GM13977 (cell line): Measurements from ENCODE around the gene NECAB2.

Source experiments
- DNase-seq: peaks from one replicate; pipeline ENCODE4 v3.0.0; 2012; ENCODE audit warnings: low spot score
- in situ Hi-C: fragments of 300-500 bp; cut with MboI; formaldehyde crosslinking; loops from one replicate; pipeline ENCODE4 v1.12.0; 2022; ENCODE audit warnings: low sequenced_read_pairs, low pct_unique_long_range_greater_than_20kb, mixed read lengths, inconsistent platforms; ENCODE audit not compliant: unreplicated experiment
- TF ChIP-seq, protein P1 (sequence below): IDR thresholded peaks from 2 replicates; pipeline ENCODE4 v1.5.1; 2012; ENCODE audit warnings: mild to moderate bottlenecking, control low read depth; ENCODE audit not compliant: insufficient read depth; ENCODE audit errors: extremely low read depth, missing control alignments

NECAB2 gene

DNA sequence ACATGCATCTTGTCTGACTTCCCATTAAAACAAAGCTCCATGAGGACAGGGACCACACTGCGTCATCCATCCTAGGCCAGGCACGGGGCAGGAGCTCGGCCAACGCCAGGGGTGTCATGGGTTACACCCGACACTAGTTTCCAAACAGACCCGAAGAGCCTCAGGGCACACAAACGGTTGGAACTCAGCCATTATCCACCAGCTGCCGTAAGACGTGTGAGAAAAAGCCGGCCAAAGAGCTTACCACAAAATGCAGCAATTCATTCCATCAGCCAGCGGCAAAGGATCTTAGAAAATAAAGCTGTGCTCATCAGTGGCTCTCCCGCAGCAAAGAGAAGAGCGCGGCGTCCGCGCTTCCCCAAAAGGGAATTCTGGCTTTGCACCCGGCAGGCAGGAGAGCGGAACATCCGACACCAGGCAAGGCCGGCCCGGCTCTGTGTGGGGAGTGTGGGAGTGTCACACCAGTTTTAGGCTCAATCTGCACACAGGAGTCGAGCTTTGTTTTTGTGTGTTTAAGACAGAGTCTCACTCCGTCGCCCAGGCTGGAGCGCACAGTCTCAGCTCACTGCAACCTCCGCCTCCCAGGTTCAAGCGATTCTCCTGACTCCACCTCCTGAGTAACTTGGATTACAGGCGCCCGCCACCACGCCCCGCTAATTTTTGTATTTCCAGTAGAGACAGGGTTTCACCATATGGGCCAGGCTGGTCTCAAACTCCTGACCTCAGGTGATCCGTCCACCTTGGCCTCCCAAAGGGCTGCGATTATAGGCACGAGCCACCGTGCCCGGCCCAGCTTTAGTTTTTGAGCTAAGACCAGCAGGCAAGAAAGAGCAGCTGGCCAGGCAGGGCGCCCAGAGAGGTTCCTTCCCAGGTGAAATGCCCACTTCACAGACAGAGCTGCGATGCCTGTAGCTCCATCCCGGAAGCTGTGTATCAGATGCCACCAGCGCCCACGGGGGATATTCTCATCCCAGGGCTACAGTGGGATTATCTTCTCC, 73.1 kb downstream of the NECAB2 start:
- in situ Hi-C loops: no loop called here
- TF ChIP-seq, protein P1, sequence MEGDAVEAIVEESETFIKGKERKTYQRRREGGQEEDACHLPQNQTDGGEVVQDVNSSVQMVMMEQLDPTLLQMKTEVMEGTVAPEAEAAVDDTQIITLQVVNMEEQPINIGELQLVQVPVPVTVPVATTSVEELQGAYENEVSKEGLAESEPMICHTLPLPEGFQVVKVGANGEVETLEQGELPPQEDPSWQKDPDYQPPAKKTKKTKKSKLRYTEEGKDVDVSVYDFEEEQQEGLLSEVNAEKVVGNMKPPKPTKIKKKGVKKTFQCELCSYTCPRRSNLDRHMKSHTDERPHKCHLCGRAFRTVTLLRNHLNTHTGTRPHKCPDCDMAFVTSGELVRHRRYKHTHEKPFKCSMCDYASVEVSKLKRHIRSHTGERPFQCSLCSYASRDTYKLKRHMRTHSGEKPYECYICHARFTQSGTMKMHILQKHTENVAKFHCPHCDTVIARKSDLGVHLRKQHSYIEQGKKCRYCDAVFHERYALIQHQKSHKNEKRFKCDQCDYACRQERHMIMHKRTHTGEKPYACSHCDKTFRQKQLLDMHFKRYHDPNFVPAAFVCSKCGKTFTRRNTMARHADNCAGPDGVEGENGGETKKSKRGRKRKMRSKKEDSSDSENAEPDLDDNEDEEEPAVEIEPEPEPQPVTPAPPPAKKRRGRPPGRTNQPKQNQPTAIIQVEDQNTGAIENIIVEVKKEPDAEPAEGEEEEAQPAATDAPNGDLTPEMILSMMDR: no peak
- DNase-seq: no peak

DNA sequence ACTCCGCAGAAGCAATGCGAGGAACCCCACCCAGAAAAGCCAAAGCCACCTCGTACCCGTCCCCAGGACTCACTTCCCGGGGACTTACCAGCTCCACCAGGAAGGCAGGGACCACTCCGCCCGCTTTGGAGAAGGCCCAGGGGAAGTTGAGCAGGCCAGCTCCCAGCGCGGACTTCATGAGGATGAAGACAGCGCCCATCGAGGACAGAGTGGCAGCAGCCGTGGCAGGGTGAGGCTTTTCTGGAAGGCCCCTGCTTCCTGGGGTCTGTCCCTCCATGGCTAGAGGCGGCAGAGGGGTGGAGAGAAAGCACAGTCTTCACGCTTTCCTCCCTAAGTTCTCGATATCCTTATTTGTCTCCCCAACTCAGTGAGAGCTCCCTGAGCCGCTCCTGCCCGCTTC, 73.8 kb downstream of the NECAB2 start:
- TF ChIP-seq, protein P1: no peak
- no peak for DNase-seq
- in situ Hi-C loops: no loop called here

GRCh38 chr16:84042308-84042878, 74.3 kb downstream of the NECAB2 start, which contains the start of gene SLC38A8:
TSS of gene SLC38A8 (minus strand) at chr16:84042795. CDS start at chr16:84042157, 638 bp downstream.
- DNase-seq: no peak
- TF ChIP-seq, protein P1: no peak
- in situ Hi-C loops: no loop called here

DNA sequence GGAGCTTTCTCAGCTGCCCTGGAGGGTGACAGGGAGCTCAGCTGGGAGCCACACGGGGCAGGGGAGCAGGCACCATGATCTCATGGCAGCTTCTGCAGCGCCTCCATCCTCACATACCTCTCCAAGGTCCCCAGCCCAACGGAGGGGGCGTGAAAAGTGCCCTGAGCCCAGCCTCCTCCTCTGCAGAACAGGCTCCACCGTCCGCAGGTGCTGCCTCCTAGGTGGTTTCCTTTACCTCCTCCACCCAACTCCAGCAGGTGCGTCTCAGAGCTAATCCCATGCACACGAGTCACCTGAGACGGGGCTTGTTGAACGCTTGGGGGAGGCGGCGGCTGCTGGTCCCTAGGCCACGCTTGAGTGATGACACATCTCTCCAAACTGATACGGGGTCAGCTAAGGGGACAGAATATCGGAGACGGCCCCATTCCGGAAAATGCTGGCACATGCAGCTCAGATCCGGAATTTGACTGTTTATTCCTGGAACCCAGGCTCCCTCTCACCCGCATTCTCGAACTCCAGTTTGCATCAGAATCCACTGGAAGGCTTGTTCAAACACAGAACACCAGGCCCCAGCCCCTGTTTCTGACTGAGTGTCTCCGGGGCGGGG, 74.9 kb downstream of the NECAB2 start:
- no peak for DNase-seq
- in situ Hi-C loops: no loop called here

DNA sequence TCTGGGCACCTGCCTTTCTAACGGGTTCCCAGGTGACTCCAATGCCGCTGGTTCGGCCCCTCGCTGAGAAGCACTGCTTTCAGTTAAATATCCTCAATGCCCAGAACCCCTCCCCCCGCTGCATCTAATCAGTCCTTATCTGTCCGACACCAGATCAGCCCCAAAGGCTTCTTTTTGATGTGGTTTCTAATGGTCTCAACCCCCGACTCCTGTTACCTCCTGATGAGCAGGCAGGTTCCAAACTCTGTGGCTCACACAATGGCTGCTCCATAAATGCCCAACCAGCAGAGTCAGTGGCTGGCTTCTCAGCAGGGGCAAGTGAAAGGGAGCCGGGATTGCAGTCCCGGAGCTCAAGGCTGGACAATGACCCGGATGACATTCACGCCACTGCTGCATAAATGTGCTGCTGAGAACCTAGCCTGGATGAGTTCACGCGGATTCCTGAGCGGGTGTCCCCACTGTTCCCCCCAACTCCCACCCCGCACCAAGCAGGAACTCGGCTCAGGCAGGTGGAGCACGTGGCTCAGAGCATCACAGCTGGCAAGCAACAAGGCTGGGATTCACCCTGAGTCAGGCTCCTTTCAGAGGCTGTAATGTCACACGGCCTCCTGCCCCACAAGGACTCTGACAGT, 75.6 kb downstream of the NECAB2 start:
- no peak for DNase-seq
- TF ChIP-seq, protein P1: no peak
- in situ Hi-C loops: no loop called here

More for the DNA sequence above, 74.9 kb downstream of the NECAB2 start:
- TF ChIP-seq, protein P1: no peak

DNA sequence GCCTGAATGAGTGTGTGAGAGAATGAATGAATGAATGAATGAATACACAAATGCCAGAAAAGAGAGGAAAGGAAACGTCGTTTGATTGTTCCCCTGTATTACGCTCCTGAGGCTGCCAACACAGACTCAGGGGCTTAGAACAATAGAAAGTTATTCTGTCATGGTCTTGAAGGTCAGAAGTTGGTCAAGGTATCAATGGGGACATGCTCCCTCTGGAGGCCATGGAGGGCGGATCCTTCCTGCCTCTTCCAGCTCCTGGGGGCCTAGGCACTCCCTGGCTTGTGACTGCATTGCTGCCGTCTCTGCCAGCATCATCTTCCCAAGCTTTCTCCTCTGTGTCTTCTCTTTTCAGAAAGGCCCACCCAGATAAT, 76.1 kb downstream of the NECAB2 start:
- no peak for DNase-seq
- TF ChIP-seq, protein P1: no peak
- in situ Hi-C loops: no loop called here
